Measurements from ENCODE around the gene KCNMA1. TPM values are rescaled to one million over a fixed set of nuclear protein-coding genes. Genes with fewer than 3 reads are reported as not detected.

Gene KCNMA1
- total RNA-seq, 1 donor from 2014 or later = 30.1 TPM

DNA sequence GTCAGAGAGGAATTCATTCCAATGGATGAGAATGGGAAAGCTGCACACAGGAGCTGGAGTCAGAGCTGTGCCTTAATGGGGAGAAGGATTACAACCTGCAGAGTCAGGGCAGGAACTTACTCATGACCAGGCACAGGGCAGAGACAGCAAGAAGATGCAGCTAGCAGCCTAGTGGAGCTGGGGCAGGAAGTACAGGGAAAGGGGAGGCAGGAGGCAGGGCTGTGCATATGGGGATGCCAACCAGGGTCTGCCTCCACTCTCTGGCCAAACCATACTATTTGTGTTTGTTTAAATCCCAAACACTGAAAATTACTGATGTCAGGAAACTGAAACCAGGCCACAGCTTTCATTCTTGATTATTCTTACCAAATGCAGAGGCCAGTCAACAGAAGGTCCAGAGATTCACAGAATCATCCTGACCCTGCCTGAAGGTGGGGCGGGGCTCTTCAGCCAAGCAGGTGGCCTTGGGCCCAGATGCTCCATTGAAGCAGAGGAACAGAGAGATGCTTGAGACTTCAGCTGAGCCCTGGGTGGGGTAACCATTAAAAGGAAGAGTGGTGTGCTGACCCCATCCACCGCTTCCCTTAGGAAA is 461.9 kb downstream of the KCNMA1 start:
- H3K4me1 Mint-ChIP-seq (ENCODE audit: unreplicated experiment) = peaks cover 5% of the 10 kb centered on the region
- H3K27me3 Mint-ChIP-seq = peaks cover 42% of the 10 kb centered on the region
- no peak overlapping the region for H3K27ac Mint-ChIP-seq
- no peaks in the 10 kb centered on the region for H3K9me3 Mint-ChIP-seq
- TF ChIP-seq, protein P1, sequence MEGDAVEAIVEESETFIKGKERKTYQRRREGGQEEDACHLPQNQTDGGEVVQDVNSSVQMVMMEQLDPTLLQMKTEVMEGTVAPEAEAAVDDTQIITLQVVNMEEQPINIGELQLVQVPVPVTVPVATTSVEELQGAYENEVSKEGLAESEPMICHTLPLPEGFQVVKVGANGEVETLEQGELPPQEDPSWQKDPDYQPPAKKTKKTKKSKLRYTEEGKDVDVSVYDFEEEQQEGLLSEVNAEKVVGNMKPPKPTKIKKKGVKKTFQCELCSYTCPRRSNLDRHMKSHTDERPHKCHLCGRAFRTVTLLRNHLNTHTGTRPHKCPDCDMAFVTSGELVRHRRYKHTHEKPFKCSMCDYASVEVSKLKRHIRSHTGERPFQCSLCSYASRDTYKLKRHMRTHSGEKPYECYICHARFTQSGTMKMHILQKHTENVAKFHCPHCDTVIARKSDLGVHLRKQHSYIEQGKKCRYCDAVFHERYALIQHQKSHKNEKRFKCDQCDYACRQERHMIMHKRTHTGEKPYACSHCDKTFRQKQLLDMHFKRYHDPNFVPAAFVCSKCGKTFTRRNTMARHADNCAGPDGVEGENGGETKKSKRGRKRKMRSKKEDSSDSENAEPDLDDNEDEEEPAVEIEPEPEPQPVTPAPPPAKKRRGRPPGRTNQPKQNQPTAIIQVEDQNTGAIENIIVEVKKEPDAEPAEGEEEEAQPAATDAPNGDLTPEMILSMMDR (conservative IDR thresholded peaks at IDR 0.05) = no peak
- no peak for DNase-seq (ENCODE audit: extremely low spot score, unreplicated experiment)
- H3K36me3 Mint-ChIP-seq = no peaks in the 10 kb centered on the region
- no peak overlapping the region for H3K4me3 Mint-ChIP-seq

DNA sequence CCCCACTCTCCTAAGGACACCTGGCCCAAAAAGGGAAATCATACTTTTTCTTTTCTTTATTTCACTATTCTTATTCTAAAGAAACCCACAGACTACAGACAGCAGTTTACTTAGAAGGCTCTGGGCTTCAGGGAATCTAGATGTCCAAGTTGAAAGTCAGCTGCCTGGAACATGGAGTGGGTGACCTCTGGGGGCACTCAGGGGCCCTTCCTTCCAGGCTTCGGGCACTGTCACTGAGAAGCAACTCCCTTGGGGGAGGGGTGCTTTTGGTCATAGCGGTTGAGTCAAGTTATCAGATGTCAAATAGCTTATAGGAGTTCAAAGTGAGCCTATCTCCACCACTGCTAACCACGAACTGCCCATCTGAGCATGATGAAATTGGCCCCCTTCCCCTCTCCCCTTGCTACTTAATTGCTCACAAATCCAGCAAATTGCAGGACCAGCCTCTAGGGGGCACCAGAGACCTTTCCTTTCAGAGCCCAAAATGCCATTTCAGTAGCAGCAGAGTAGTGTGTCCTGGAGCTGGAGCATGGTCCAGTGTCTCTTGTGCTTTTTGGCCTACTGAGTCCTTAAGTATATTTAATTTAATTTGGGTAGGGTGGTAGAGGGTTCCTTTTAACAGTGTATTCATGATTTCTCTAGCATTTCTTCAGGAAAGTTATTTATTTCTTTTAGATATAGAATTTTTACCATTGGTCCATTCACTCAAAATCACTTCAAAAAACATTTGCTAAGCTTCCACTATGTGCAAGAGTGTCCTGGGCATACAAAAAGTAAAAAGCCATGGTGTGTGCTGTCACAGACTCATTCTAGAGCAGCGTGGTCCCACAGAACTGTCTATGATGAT is 463.8 kb downstream of the KCNMA1 start:
- H3K27ac Mint-ChIP-seq = no peak overlapping the region
- TF ChIP-seq, protein P1 (conservative IDR thresholded peaks at IDR 0.05) = peak; percentile 97
- DNase-seq (ENCODE audit: extremely low spot score, unreplicated experiment) = peak; percentile 79
- no peaks in the 10 kb centered on the region for H3K9me3 Mint-ChIP-seq
- H3K27me3 Mint-ChIP-seq = peaks cover 32% of the 10 kb centered on the region
- no peak overlapping the region for H3K4me3 Mint-ChIP-seq
- H3K36me3 Mint-ChIP-seq = no peaks in the 10 kb centered on the region
- H3K4me1 Mint-ChIP-seq (ENCODE audit: unreplicated experiment) = peaks cover 5% of the 10 kb centered on the region

GRCh38 chr10:77172086-77172485 is 465.5 kb downstream of the KCNMA1 start:
- no peak for DNase-seq (ENCODE audit: extremely low spot score, unreplicated experiment)
- TF ChIP-seq, protein P1 (conservative IDR thresholded peaks at IDR 0.05) = no peak
- Mint-ChIP-seq H3K9me3 (no peaks in the 10 kb centered on the region), H3K4me1 (ENCODE audit: unreplicated experiment) (peaks cover 5% of the 10 kb centered on the region), H3K4me3 (no peak overlapping the region), H3K36me3 (no peaks in the 10 kb centered on the region), H3K27me3 (peaks cover 20% of the 10 kb centered on the region), H3K27ac (no peak overlapping the region)

- TF ChIP-seq, protein P1 (conservative IDR thresholded peaks at IDR 0.05) = no peak
These were observed 468.7 kb downstream of the KCNMA1 start for GRCh38 chr10:77168861-77169260.

GRCh38 chr10:77168161-77168560 is 469.4 kb downstream of the KCNMA1 start:
- H3K36me3 Mint-ChIP-seq = no peaks in the 10 kb centered on the region
- no peak overlapping the region for H3K27ac Mint-ChIP-seq
- TF ChIP-seq, protein P1 (conservative IDR thresholded peaks at IDR 0.05) = no peak
- no peak overlapping the region for H3K4me3 Mint-ChIP-seq
- H3K9me3 Mint-ChIP-seq = no peaks in the 10 kb centered on the region
- DNase-seq (ENCODE audit: extremely low spot score, unreplicated experiment) = no peak
- H3K4me1 Mint-ChIP-seq (ENCODE audit: unreplicated experiment) = peaks cover 23% of the 10 kb centered on the region
- H3K27me3 Mint-ChIP-seq = peaks cover 28% of the 10 kb centered on the region

More at GRCh38 chr10:77168861-77169260, 468.7 kb downstream of the KCNMA1 start:
- peaks cover 26% of the 10 kb centered on the region for H3K27me3 Mint-ChIP-seq
- H3K27ac Mint-ChIP-seq = no peak overlapping the region
- peaks cover 22% of the 10 kb centered on the region for H3K4me1 Mint-ChIP-seq (ENCODE audit: unreplicated experiment)
- H3K9me3 Mint-ChIP-seq = no peaks in the 10 kb centered on the region
- DNase-seq (ENCODE audit: extremely low spot score, unreplicated experiment) = no peak
- H3K4me3 Mint-ChIP-seq = no peak overlapping the region
- no peaks in the 10 kb centered on the region for H3K36me3 Mint-ChIP-seq
